C1 segment of cervical spinal cord (tissue), 14 donors: Measurements from ENCODE around the gene TAS2R10.
"Not testable (repeated sequence)": the region's sequence is repeated elsewhere in the genome, so short reads cannot be mapped to it uniquely, and the experiment has no call there.

Source experiments
- DNase-seq, 14 donors: peaks; one replicate each; lab custom pipeline; 2025; lab: John Stamatoyannopoulos, UW

Gene TAS2R10

GRCh38 chr12:10826258-10826657 is at the start of gene TAS2R10:
Gene TAS2R10, minus strand, starts transcription at chr12:10826358. Its CDS starts 89 bp downstream, at chr12:10826269.
- no peak for DNase-seq

- no peak for DNase-seq
Measured at GRCh38 chr12:10873378-10873777, 47.2 kb upstream of the TAS2R10 start.

GRCh38 chr12:10867381-10867780 is 41.2 kb upstream of the TAS2R10 start:
- DNase-seq: no peak

GRCh38 chr12:10863512-10864218 is 37.5 kb upstream of the TAS2R10 start:
- DNase-seq: no peak

GRCh38 chr12:10861366-10861765 is 35.2 kb upstream of the TAS2R10 start:
- DNase-seq: no peak

GRCh38 chr12:10855807-10856206 is 29.6 kb upstream of the TAS2R10 start:
- no peak for DNase-seq

GRCh38 chr12:10853776-10854175 is 27.6 kb upstream of the TAS2R10 start:
- no peak for DNase-seq

- DNase-seq: no peak
Measured at GRCh38 chr12:10851243-10851858, 25.2 kb upstream of the TAS2R10 start.

- DNase-seq: no peak
Measured at GRCh38 chr12:10849425-10849878, 23.3 kb upstream of the TAS2R10 start, which contains the start of gene PRR4. Gene PRR4, minus strand, starts transcription at chr12:10849475. Its CDS starts 38 bp downstream, at chr12:10849437.

- no peak for DNase-seq
Measured at GRCh38 chr12:10847744-10848143, 21.6 kb upstream of the TAS2R10 start.

GRCh38 chr12:10842862-10843261 is 16.7 kb upstream of the TAS2R10 start:
- no peak for DNase-seq

GRCh38 chr12:10838461-10838860 is 12.3 kb upstream of the TAS2R10 start:
- no peak for DNase-seq

- no peak for DNase-seq
Measured at GRCh38 chr12:10829994-10830393, 3.8 kb upstream of the TAS2R10 start.

GRCh38 chr12:10824957-10825356 is 1.2 kb downstream of the TAS2R10 start:
- DNase-seq: no peak

- no peak for DNase-seq
Measured at GRCh38 chr12:10811883-10812536, 14.1 kb downstream of the TAS2R10 start.

GRCh38 chr12:10810068-10810467 is 16.1 kb downstream of the TAS2R10 start, which contains the start of gene TAS2R9:
Gene TAS2R9, minus strand, starts transcription at chr12:10810168. Its CDS starts 93 bp downstream, at chr12:10810075.
- no peak for DNase-seq

GRCh38 chr12:10807186-10807585 is 19.0 kb downstream of the TAS2R10 start, which contains the start of gene TAS2R8:
Gene TAS2R8, minus strand, starts transcription at chr12:10807286. Its CDS starts 306 bp downstream, at chr12:10806980.
- DNase-seq: no peak

GRCh38 chr12:10802587-10802986 is 23.6 kb downstream of the TAS2R10 start, which contains the start of gene TAS2R7:
Gene TAS2R7, minus strand, starts transcription at chr12:10802627. Its CDS starts 57 bp downstream, at chr12:10802570.
- DNase-seq: no peak

GRCh38 chr12:10801741-10802140 is 24.4 kb downstream of the TAS2R10 start:
- no peak for DNase-seq

GRCh38 chr12:10794222-10794621 is 31.9 kb downstream of the TAS2R10 start:
- no peak for DNase-seq

- not testable (repeated sequence) for DNase-seq
Measured at GRCh38 chr12:10791769-10792168, 34.4 kb downstream of the TAS2R10 start.

- no peak for DNase-seq
Measured at GRCh38 chr12:10783252-10783651, 42.9 kb downstream of the TAS2R10 start.
